Measurements from ENCODE around the gene DMBT1.

The DMBT1 gene

DNA sequence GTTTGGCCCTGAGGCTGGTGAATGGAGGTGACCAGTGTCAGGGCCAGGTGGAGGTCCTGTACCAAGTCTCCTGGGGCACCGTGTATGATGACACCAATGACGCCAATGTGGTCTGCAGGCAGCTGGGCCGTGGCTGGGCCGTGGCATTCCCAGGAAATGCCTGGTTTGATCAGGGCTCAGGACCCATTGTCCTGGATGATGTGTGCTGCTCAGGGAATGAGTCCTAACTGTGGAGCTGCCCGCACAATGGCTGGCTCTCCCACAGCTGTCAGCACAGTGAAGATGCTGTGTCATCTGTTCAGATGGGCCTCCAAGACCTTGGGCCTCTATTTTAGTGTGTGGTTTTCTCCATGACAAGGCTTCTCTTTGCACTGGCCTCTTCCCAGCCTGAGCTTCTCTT lies 64.0 kb downstream of the DMBT1 start:
- no peak overlapping the region for H3K27ac ChIP-seq (ENCODE audit: low read depth, low read length, severe bottlenecking)
- 71 to 88% methylated on average over 2 to 5 of the region's 5 CpGs for WGBS, 2 experiments (ENCODE audit: insufficient coverage in 2 of 2)

DNA sequence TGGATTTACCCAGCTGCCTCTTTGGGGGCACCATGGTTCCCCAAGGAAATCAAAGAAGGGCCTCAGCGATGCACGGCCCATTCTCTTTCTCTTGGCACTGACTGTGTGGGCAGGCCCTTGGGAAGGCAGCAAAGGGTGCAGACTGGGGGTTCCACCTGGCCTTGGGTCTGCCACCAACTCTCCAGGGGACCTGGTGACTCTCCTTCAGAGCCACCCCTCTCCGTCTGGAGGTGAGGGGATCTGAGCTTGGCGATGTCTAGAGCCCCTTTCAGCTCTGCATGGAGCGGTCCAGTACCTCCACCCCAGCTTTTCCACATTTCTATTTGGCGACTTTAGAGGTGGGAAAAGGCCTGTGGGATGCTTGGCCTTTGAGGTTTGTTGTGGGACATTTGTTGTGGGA lies 70.0 kb downstream of the DMBT1 start:
- no peaks in the 10 kb centered on the region for H3K36me3 ChIP-seq (ENCODE audit: control insufficient read depth, insufficient read depth, low read length)
- 92 to 100% methylated on average over 2 to 4 of the region's 6 CpGs for WGBS, 2 experiments (ENCODE audit: insufficient coverage in 2 of 2)
- H3K4me1 ChIP-seq (ENCODE audit: control insufficient read depth, insufficient read depth, low read length, poor library complexity, severe bottlenecking), result no peaks in the 10 kb centered on the region
- no peak overlapping the region for H3K27ac ChIP-seq (ENCODE audit: low read depth, low read length, severe bottlenecking)
- H3K9me3 ChIP-seq (ENCODE audit: control insufficient read depth, low read length), result no peaks in the 10 kb centered on the region
- no peak overlapping the region for H3K4me3 ChIP-seq (ENCODE audit: extremely low read depth, insufficient read depth, low read length, poor library complexity, severe bottlenecking)

More for the DNA sequence above, 64.0 kb downstream of the DMBT1 start:
- Histone ChIP-seq H3K36me3 (ENCODE audit: control insufficient read depth, insufficient read depth, low read length) (no peaks in the 10 kb centered on the region), H3K9me3 (ENCODE audit: control insufficient read depth, low read length) (no peaks in the 10 kb centered on the region), H3K4me3 (ENCODE audit: extremely low read depth, insufficient read depth, low read length, poor library complexity, severe bottlenecking) (no peak overlapping the region), H3K4me1 (ENCODE audit: control insufficient read depth, insufficient read depth, low read length, poor library complexity, severe bottlenecking) (no peaks in the 10 kb centered on the region)

DNA sequence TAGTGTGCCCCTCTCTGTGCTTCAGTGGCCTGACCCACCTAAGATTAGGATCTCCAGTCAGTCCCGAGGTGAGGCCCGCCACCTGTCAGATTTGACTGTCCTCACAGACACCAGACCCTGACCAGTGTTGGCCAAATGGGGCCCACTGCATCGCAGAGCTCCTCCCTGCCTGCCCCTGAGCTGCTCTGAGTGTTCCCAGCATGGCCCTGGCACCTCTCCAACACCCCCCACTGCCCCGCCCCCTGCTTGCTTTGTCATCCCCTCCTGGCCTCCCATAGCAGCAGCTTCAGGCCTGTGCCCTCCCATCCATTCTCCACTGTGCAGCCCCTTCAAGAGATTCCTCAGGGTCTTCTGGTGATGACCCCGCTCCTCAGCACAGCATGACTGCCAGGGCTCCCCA lies 71.5 kb downstream of the DMBT1 start:
- Histone ChIP-seq H3K27ac (ENCODE audit: low read depth, low read length, severe bottlenecking) (no peak overlapping the region), H3K36me3 (ENCODE audit: control insufficient read depth, insufficient read depth, low read length) (no peaks in the 10 kb centered on the region), H3K4me3 (ENCODE audit: extremely low read depth, insufficient read depth, low read length, poor library complexity, severe bottlenecking) (no peak overlapping the region), H3K9me3 (ENCODE audit: control insufficient read depth, low read length) (no peaks in the 10 kb centered on the region), H3K4me1 (ENCODE audit: control insufficient read depth, insufficient read depth, low read length, poor library complexity, severe bottlenecking) (no peaks in the 10 kb centered on the region)
- WGBS, 2 experiments (ENCODE audit: insufficient coverage in 2 of 2), result 86 to 92% methylated on average over 4 to 5 of the region's 5 CpGs

DNA sequence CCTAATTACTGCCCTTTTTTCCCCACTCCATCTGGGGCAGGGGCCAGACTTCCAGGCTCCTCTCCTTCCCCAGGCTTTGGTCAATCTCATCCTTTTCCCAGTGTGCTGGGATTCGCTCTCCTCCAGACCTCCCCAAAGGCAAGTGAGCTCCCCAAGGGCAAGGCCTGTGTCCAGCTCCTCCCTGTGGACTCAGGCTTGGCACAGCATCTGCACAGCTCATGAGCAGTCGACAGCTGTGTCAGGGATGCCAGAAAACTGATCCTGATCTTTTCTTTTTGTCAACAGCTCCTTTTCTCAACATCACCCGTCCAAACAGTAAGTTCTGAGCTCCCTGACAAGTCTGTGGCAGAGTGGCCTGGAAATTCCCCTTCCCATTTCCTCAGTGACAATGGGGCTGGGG lies 72.0 kb downstream of the DMBT1 start:
- H3K9me3 ChIP-seq (ENCODE audit: control insufficient read depth, low read length), result no peaks in the 10 kb centered on the region
- no peak overlapping the region for H3K27ac ChIP-seq (ENCODE audit: low read depth, low read length, severe bottlenecking)
- no peaks in the 10 kb centered on the region for H3K36me3 ChIP-seq (ENCODE audit: control insufficient read depth, insufficient read depth, low read length)
- no peaks in the 10 kb centered on the region for H3K4me1 ChIP-seq (ENCODE audit: control insufficient read depth, insufficient read depth, low read length, poor library complexity, severe bottlenecking)
- no peak overlapping the region for H3K4me3 ChIP-seq (ENCODE audit: extremely low read depth, insufficient read depth, low read length, poor library complexity, severe bottlenecking)
- WGBS, 2 experiments (ENCODE audit: insufficient coverage in 2 of 2), result 77 to 79% methylated on average over 2 to 3 of the region's 3 CpGs

DNA sequence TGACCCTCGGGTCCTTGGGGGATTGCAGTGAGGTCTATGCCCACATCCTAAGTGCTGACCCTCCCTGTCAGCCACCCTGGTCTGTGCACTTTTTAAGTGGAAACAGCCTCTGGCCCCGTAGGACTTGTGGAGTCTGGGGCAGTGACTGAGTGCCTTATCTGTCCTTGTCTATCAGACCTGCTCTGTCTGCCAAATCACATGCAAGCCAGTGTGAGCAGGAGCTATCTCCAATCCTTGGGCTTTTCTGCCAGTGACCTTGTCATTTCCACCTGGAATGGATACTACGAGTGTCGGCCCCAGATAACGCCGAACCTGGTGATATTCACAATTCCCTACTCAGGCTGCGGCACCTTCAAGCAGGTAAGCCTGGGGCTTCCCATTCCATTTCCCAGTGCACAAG lies 76.4 kb downstream of the DMBT1 start:
- Histone ChIP-seq H3K4me1 (ENCODE audit: control insufficient read depth, insufficient read depth, low read length, poor library complexity, severe bottlenecking) (no peaks in the 10 kb centered on the region), H3K27ac (ENCODE audit: low read depth, low read length, severe bottlenecking) (no peak overlapping the region), H3K36me3 (ENCODE audit: control insufficient read depth, insufficient read depth, low read length) (no peaks in the 10 kb centered on the region), H3K9me3 (ENCODE audit: control insufficient read depth, low read length) (no peaks in the 10 kb centered on the region), H3K4me3 (ENCODE audit: extremely low read depth, insufficient read depth, low read length, poor library complexity, severe bottlenecking) (no peak overlapping the region)
- 88 to 90% methylated on average over 6 to 7 of the region's 7 CpGs for WGBS, 2 experiments (ENCODE audit: insufficient coverage in 2 of 2)

DNA sequence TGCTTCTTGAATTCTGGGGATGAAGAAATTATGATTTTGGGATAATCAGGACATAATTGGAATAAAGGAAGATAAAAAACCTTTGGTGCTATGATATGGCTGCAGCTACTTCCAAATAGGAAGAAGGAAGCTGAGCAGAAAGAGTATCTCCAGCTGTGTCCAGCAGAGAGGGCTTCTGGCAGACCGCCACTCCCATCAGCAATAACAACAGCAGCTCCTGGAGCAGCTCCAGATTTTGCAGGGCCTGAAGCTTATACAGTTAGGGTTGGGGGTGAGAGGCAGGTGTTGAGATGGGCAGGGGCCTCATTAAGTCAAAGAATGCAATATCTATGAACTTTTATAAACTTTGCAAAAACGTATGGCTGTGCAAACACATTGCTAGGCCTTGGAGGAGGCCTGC lies 76.8 kb downstream of the DMBT1 start:
- WGBS, 2 experiments (ENCODE audit: insufficient coverage in 2 of 2), result 56 to 63% methylated on average over 1 of the region's 2 CpGs
- Histone ChIP-seq H3K9me3 (ENCODE audit: control insufficient read depth, low read length) (no peaks in the 10 kb centered on the region), H3K36me3 (ENCODE audit: control insufficient read depth, insufficient read depth, low read length) (no peaks in the 10 kb centered on the region), H3K4me3 (ENCODE audit: extremely low read depth, insufficient read depth, low read length, poor library complexity, severe bottlenecking) (no peak overlapping the region), H3K27ac (ENCODE audit: low read depth, low read length, severe bottlenecking) (no peak overlapping the region), H3K4me1 (ENCODE audit: control insufficient read depth, insufficient read depth, low read length, poor library complexity, severe bottlenecking) (no peaks in the 10 kb centered on the region)

DNA sequence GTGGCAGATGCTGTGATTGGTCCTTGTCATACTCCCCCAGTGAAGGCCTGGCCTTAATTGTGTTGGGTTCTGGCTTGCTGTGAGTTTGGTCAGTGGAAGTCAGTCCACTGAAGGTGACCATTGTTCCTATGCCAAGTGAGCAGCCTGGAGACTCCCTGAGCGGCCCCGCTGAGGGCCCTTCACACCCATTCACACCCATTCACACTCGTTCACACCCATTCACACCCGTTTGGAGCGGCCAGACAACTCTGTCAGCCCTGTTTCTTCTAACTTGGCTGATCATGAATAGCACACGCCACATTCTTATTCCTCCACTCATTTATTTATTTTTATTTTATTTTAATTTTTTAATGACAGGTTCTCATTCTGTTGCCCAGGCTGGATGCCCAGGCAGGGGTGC lies 77.6 kb downstream of the DMBT1 start:
- 83 to 84% methylated on average over 5 of the region's 6 CpGs for WGBS, 2 experiments (ENCODE audit: insufficient coverage in 2 of 2)

DNA sequence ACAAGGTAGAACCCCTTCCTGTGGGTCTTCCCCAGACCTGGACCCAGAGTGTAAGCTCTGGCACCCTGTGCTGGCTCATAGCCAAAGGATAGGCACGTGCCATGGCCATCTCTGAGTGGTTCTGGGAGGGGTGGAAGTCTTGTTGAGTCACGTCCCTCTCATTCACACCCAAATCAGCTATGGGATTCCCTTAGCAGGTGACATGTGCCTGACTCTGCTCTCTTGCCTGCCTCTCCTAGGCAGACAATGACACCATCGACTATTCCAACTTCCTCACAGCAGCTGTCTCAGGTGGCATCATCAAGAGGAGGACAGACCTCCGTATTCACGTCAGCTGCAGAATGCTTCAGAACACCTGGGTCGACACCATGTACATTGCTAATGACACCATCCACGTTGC lies 79.2 kb downstream of the DMBT1 start:
- no peak overlapping the region for H3K4me3 ChIP-seq (ENCODE audit: extremely low read depth, insufficient read depth, low read length, poor library complexity, severe bottlenecking)
- WGBS, 2 experiments (ENCODE audit: insufficient coverage in 2 of 2), result 74 to 88% methylated on average over 6 of the region's 7 CpGs
- no peak overlapping the region for H3K27ac ChIP-seq (ENCODE audit: low read depth, low read length, severe bottlenecking)
- no peaks in the 10 kb centered on the region for H3K4me1 ChIP-seq (ENCODE audit: control insufficient read depth, insufficient read depth, low read length, poor library complexity, severe bottlenecking)
- no peaks in the 10 kb centered on the region for H3K9me3 ChIP-seq (ENCODE audit: control insufficient read depth, low read length)
- H3K36me3 ChIP-seq (ENCODE audit: control insufficient read depth, insufficient read depth, low read length), result no peaks in the 10 kb centered on the region

More for the DNA sequence above, 77.6 kb downstream of the DMBT1 start:
- Histone ChIP-seq H3K27ac (ENCODE audit: low read depth, low read length, severe bottlenecking) (no peak overlapping the region), H3K9me3 (ENCODE audit: control insufficient read depth, low read length) (no peaks in the 10 kb centered on the region), H3K36me3 (ENCODE audit: control insufficient read depth, insufficient read depth, low read length) (no peaks in the 10 kb centered on the region), H3K4me1 (ENCODE audit: control insufficient read depth, insufficient read depth, low read length, poor library complexity, severe bottlenecking) (no peaks in the 10 kb centered on the region), H3K4me3 (ENCODE audit: extremely low read depth, insufficient read depth, low read length, poor library complexity, severe bottlenecking) (no peak overlapping the region)

DNA sequence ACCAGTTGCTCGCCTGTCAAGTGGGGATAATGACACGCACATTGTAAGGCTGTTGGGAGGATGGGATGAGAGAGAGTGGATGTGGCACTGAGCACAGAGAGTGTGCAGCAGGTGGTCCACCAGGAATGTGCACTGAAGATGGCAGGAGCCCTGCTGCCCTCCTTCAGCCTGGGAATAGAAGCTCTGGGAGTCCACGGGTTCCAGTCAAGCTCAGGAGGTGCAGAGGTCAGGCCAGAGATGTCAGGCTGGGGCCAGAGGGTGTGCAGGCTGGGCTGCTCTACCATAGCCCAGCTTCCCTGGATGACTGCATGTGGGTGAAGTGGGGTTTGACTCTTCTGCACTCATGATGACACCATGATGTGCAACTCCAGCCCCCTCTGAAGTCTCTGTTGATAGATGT lies 80.4 kb downstream of the DMBT1 start:
- Histone ChIP-seq H3K4me3 (ENCODE audit: extremely low read depth, insufficient read depth, low read length, poor library complexity, severe bottlenecking) (no peak overlapping the region), H3K36me3 (ENCODE audit: control insufficient read depth, insufficient read depth, low read length) (no peaks in the 10 kb centered on the region), H3K4me1 (ENCODE audit: control insufficient read depth, insufficient read depth, low read length, poor library complexity, severe bottlenecking) (no peaks in the 10 kb centered on the region), H3K9me3 (ENCODE audit: control insufficient read depth, low read length) (no peaks in the 10 kb centered on the region), H3K27ac (ENCODE audit: low read depth, low read length, severe bottlenecking) (no peak overlapping the region)
- WGBS, 2 experiments (ENCODE audit: insufficient coverage in 2 of 2), result 69 to 90% methylated on average over 2 to 3 of the region's 3 CpGs

DNA sequence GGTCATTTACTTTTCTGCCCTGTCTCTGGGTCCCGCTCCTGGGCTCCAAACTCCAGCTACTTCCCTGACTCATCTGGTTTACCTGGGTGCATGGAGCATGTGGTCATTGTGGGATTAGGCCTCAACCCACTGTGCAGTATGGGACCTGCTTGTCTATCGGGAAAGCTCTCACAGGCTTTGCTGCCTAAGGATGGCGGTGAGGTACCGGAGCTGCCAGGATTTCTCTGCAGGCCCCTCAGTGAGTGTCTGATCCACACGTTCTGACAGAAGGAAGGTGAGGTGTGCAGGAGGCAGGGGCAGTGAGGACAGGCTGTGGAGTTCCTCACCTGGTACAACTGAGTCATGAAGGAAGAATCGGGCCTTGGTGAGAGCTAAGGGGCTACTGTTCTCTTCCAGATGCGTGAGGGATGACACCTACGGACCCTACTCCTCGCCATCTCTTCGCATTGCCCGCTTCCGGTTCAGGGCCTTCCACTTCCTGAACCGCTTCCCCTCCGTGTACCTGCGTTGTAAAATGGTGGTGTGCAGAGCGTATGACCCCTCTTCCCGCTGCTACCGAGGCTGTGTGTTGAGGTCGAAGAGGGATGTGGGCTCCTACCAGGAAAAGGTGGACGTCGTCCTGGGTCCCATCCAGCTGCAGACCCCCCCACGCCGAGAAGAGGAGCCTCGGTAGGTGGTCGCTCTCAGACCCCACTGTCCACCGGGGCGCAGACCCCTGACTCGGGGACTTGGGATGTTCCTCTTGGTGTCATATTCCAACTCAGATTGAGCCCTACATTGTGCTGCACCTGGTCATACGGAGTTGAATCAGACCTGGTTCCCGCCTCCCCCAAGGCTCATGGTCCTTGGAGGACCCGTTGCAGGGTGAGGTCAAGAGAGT lies 82.4 kb downstream of the DMBT1 start:
- Histone ChIP-seq H3K4me1 (ENCODE audit: control insufficient read depth, insufficient read depth, low read length, poor library complexity, severe bottlenecking) (no peaks in the 10 kb centered on the region), H3K27ac (ENCODE audit: low read depth, low read length, severe bottlenecking) (no peak overlapping the region), H3K4me3 (ENCODE audit: extremely low read depth, insufficient read depth, low read length, poor library complexity, severe bottlenecking) (no peak overlapping the region), H3K9me3 (ENCODE audit: control insufficient read depth, low read length) (no peaks in the 10 kb centered on the region), H3K36me3 (ENCODE audit: control insufficient read depth, insufficient read depth, low read length) (no peaks in the 10 kb centered on the region)
- 92% methylated on average over 28 to 29 of the region's 31 CpGs for WGBS, 2 experiments (ENCODE audit: insufficient coverage in 2 of 2)

DNA sequence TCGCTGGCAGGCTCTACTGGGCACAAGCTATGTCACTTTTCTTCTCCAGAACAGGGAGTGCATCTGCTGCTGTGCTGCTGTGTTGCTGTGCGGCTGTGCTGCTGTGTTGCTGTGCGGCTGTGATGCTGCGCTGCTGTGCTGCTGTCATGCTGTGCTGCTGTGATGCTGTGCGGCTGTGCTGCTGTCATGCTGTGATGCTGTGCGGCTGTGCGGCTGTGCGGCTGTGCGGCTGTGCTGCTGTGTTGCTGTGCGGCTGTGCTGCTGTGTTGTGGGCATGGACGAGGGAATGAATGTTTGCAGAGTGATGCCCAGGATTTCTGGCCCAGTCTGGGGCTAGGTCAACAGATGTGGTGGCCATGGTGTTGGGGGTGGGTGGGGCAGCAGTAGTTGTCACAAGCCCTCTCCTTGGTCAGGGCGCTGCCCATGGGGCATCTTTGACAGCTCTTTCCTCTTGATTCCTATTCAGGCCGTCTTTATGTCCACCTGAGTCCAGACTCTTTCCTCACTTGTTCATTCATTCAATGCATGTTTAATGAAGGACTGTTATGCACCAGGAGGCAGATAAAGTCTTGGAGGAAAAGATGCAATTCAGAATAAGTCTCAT lies 83.5 kb downstream of the DMBT1 start:
- H3K36me3 ChIP-seq (ENCODE audit: control insufficient read depth, insufficient read depth, low read length), result no peaks in the 10 kb centered on the region
- WGBS, 2 experiments (ENCODE audit: insufficient coverage in 2 of 2), result 74 to 82% methylated on average over 3 to 8 of the region's 13 CpGs
- no peaks in the 10 kb centered on the region for H3K4me1 ChIP-seq (ENCODE audit: control insufficient read depth, insufficient read depth, low read length, poor library complexity, severe bottlenecking)
- no peaks in the 10 kb centered on the region for H3K9me3 ChIP-seq (ENCODE audit: control insufficient read depth, low read length)
- no peak overlapping the region for H3K4me3 ChIP-seq (ENCODE audit: extremely low read depth, insufficient read depth, low read length, poor library complexity, severe bottlenecking)
- no peak overlapping the region for H3K27ac ChIP-seq (ENCODE audit: low read depth, low read length, severe bottlenecking)
